HEK293 (cell line): ENCODE measurements around the gene TBC1D22A.

Source experiments
- CTCF ChIA-PET: fragments of 350-600 bp; formaldehyde crosslinking; extraction: SDS; loops from one replicate; lab custom pipeline; 2021; ENCODE audit warnings: antibody characterized with exemption; lab: Yijun Ruan, JAX
- POLR2A ChIA-PET: fragments of 300-600 bp; formaldehyde crosslinking; extraction: SDS; loops from one replicate; lab custom pipeline; 2020; ENCODE audit warnings: antibody characterized with exemption, inconsistent platforms; lab: Yijun Ruan, JAX
- H3K27ac ChIP-seq: fragments of 200-500 bp; sonication (Bioruptor generic); 2 replicates; pipeline ENCODE4 v1.5.1; 2014; ENCODE audit warnings: low read depth, low read length, control low read depth, inconsistent platforms; ENCODE audit errors: extremely low read depth
- H3K36me3 ChIP-seq, 2 experiments: fragments of 200-500 bp in 1 of 2; sonication (Bioruptor generic) in 1 of 2; 1 replicate in 1 of 2; 2 replicates in 1 of 2; pipeline ENCODE4 v1.5.1; 2014 to 2017; ENCODE audit warnings: inconsistent platforms in 2 of 2, low read length in 2 of 2; ENCODE audit not compliant: control insufficient read depth in 2 of 2, insufficient read depth in 1 of 2
- H3K4me1 ChIP-seq: fragments of 200-500 bp; sonication (Bioruptor generic); 2 replicates; pipeline ENCODE4 v1.5.1; 2014; ENCODE audit warnings: mild to moderate bottlenecking, low read length, inconsistent platforms; ENCODE audit not compliant: control insufficient read depth, insufficient read depth
- H3K4me3 ChIP-seq: 2 replicates; pipeline ENCODE4 v1.5.1; 2011; ENCODE audit warnings: low read depth, mild to moderate bottlenecking, control low read depth, low read length, moderate library complexity
- H3K9me3 ChIP-seq: fragments of 200-500 bp; sonication (Bioruptor generic); 2 replicates; pipeline ENCODE4 v1.5.1; 2014; ENCODE audit warnings: low read depth, low read length, inconsistent platforms; ENCODE audit not compliant: control insufficient read depth, insufficient read depth
- AEBP2 ChIP-seq: fragments of 450-650 bp; formaldehyde crosslinking; IDR thresholded peaks from 2 replicates; pipeline ENCODE4 v1.5.1; 2016; ENCODE audit warnings: missing biosample characterization, missing genetic modification characterization, borderline replicate concordance
- BCL11A ChIP-seq: fragments of 450-650 bp; formaldehyde crosslinking; IDR thresholded peaks from 2 replicates; pipeline ENCODE4 v1.5.1; 2016; ENCODE audit warnings: low read depth, missing biosample characterization, missing genetic modification characterization
- FEZF1 ChIP-seq: fragments of 450-650 bp; formaldehyde crosslinking; IDR thresholded peaks from 2 replicates; pipeline ENCODE4 v1.5.1; 2016; ENCODE audit warnings: missing biosample characterization, missing genetic modification characterization
- GLI2 ChIP-seq: fragments of 450-650 bp; formaldehyde crosslinking; IDR thresholded peaks from 2 replicates; pipeline ENCODE4; 2017; ENCODE audit warnings: missing biosample characterization, missing genetic modification characterization, low read depth, borderline replicate concordance
- KLF1 ChIP-seq: fragments of 450-650 bp; formaldehyde crosslinking; IDR thresholded peaks from 2 replicates; pipeline ENCODE4 v1.5.1; 2016; ENCODE audit warnings: missing biosample characterization, missing genetic modification characterization
- KLF17 ChIP-seq: fragments of 450-650 bp; formaldehyde crosslinking; IDR thresholded peaks from 2 replicates; pipeline ENCODE4 v1.5.1; 2016; ENCODE audit warnings: missing biosample characterization, missing genetic modification characterization
- OSR2 ChIP-seq: fragments of 450-650 bp; formaldehyde crosslinking; IDR thresholded peaks from 2 replicates; pipeline ENCODE4 v1.5.1; 2016; ENCODE audit warnings: missing biosample characterization, missing genetic modification characterization
- ZBTB10 ChIP-seq: fragments of 450-650 bp; formaldehyde crosslinking; IDR thresholded peaks from 2 replicates; pipeline ENCODE4 v1.5.1; 2016; ENCODE audit warnings: missing biosample characterization, missing genetic modification characterization
- ZNF132 ChIP-seq: fragments of 450-650 bp; formaldehyde crosslinking; IDR thresholded peaks from 2 replicates; pipeline ENCODE4 v1.5.1; 2017; ENCODE audit warnings: missing biosample characterization, missing genetic modification characterization, borderline replicate concordance
- ZNF76 ChIP-seq: fragments of 450-650 bp; formaldehyde crosslinking; IDR thresholded peaks from 2 replicates; pipeline ENCODE4; 2016; ENCODE audit warnings: low read depth, missing biosample characterization, missing genetic modification characterization, borderline replicate concordance
- TF ChIP-seq, protein P1 (sequence below): fragments of 450-650 bp; formaldehyde crosslinking; IDR thresholded peaks from 2 replicates; pipeline ENCODE4 v1.5.1; 2016; ENCODE audit warnings: missing biosample characterization, missing genetic modification characterization
- TF ChIP-seq, protein P2 (sequence below): fragments of 450-650 bp; formaldehyde crosslinking; IDR thresholded peaks from 2 replicates; pipeline ENCODE4 v1.5.1; 2016; ENCODE audit warnings: missing biosample characterization, missing genetic modification characterization

TBC1D22A gene

GRCh38 chr22:47114813-47115517 lies 352.5 kb downstream of the TBC1D22A start:
- Histone ChIP-seq H3K9me3 (no peaks in the 10 kb centered on the region), H3K36me3 (no peaks in the 10 kb centered on the region), H3K4me1 (no peaks in the 10 kb centered on the region)
- CTCF ChIA-PET = no interaction called here
- TF ChIP-seq, protein P1, sequence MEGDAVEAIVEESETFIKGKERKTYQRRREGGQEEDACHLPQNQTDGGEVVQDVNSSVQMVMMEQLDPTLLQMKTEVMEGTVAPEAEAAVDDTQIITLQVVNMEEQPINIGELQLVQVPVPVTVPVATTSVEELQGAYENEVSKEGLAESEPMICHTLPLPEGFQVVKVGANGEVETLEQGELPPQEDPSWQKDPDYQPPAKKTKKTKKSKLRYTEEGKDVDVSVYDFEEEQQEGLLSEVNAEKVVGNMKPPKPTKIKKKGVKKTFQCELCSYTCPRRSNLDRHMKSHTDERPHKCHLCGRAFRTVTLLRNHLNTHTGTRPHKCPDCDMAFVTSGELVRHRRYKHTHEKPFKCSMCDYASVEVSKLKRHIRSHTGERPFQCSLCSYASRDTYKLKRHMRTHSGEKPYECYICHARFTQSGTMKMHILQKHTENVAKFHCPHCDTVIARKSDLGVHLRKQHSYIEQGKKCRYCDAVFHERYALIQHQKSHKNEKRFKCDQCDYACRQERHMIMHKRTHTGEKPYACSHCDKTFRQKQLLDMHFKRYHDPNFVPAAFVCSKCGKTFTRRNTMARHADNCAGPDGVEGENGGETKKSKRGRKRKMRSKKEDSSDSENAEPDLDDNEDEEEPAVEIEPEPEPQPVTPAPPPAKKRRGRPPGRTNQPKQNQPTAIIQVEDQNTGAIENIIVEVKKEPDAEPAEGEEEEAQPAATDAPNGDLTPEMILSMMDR (tag by site-specific recombination) = no peak
- TF ChIP-seq KLF1 (tag by site-specific recombination) (peak; percentile 96), ZNF132 (no peak)
- TF ChIP-seq, all 188 proteins: peak for 1
- POLR2A ChIA-PET = no interaction called here
- H3K4me3 ChIP-seq = no peak overlapping the region
- no peak overlapping the region for H3K27ac ChIP-seq

DNA sequence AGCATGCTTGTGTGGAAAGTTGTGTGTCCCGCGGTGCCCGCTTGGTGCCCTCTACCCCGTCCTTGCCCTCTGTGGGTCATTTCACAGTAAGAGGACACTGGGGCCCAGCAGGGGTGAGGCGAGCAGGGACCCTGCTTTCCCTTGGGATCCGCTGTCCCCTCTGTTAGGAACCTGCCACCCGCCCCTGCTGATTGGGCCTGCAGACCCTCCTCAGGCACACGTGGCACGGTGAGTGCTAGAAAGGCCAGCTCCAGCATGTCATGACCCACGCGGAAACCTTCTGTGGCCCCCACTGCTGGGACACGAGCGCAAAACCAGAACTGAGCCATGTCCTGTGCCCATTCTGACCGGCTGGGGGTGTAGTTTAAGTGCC lies 353.1 kb downstream of the TBC1D22A start:
- no peak overlapping the region for H3K27ac ChIP-seq
- ChIA-PET POLR2A (no interaction called here), CTCF (no interaction called here)
- no peaks in the 10 kb centered on the region for H3K9me3 ChIP-seq
- H3K4me1 ChIP-seq = no peaks in the 10 kb centered on the region
- no peak overlapping the region for H3K4me3 ChIP-seq
- no peaks in the 10 kb centered on the region for H3K36me3 ChIP-seq
- TF ChIP-seq, protein P2, sequence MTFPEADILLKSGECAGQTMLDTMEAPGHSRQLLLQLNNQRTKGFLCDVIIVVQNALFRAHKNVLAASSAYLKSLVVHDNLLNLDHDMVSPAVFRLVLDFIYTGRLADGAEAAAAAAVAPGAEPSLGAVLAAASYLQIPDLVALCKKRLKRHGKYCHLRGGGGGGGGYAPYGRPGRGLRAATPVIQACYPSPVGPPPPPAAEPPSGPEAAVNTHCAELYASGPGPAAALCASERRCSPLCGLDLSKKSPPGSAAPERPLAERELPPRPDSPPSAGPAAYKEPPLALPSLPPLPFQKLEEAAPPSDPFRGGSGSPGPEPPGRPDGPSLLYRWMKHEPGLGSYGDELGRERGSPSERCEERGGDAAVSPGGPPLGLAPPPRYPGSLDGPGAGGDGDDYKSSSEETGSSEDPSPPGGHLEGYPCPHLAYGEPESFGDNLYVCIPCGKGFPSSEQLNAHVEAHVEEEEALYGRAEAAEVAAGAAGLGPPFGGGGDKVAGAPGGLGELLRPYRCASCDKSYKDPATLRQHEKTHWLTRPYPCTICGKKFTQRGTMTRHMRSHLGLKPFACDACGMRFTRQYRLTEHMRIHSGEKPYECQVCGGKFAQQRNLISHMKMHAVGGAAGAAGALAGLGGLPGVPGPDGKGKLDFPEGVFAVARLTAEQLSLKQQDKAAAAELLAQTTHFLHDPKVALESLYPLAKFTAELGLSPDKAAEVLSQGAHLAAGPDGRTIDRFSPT (tag by site-specific recombination) = no peak
- TF ChIP-seq GLI2 (no peak), BCL11A (tag by site-specific recombination) (no peak), FEZF1 (tag by site-specific recombination) (no peak)

DNA sequence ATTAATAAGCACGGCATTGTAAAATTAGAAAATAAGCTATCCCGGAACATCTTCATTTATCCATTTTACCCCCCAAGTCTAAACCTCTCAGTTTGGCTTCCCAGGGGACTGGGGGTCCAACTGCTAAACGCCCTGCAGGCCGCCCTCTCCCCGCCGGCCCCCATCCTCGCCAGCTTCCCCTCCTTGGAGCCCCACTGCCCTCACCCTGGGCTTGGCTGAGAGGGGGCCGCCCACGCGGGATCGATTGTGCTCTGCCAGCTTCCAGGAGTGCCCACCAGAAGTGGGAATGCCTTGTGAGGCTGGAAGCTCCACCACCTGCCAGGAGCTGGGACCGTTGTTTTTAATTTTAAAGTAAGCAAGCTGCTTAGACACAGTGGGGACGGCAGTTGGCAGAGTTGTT lies 353.5 kb downstream of the TBC1D22A start:
- Histone ChIP-seq H3K27ac (no peak overlapping the region), H3K9me3 (no peaks in the 10 kb centered on the region)
- POLR2A ChIA-PET = no interaction called here
- TF ChIP-seq ZNF76 = no peak
- no peak for TF ChIP-seq ZBTB10 (tag by site-specific recombination)
- no peak for TF ChIP-seq OSR2 (tag by site-specific recombination)
- no peak for TF ChIP-seq KLF17 (tag by site-specific recombination)
- no peak for TF ChIP-seq AEBP2 (tag by site-specific recombination)
- TF ChIP-seq, all 188 proteins: peak for 0
- no peaks in the 10 kb centered on the region for H3K4me1 ChIP-seq
- CTCF ChIA-PET = no interaction called here
- H3K36me3 ChIP-seq = no peaks in the 10 kb centered on the region
- H3K4me3 ChIP-seq = no peak overlapping the region
